ENCODE data around the gene OXA1L. TPM values are rescaled to one million over a fixed set of nuclear protein-coding genes. Genes with fewer than 3 reads are reported as not detected.

Gene OXA1L
- total RNA-seq, 1 experiment from 2014 or later: 71.3 TPM

DNA sequence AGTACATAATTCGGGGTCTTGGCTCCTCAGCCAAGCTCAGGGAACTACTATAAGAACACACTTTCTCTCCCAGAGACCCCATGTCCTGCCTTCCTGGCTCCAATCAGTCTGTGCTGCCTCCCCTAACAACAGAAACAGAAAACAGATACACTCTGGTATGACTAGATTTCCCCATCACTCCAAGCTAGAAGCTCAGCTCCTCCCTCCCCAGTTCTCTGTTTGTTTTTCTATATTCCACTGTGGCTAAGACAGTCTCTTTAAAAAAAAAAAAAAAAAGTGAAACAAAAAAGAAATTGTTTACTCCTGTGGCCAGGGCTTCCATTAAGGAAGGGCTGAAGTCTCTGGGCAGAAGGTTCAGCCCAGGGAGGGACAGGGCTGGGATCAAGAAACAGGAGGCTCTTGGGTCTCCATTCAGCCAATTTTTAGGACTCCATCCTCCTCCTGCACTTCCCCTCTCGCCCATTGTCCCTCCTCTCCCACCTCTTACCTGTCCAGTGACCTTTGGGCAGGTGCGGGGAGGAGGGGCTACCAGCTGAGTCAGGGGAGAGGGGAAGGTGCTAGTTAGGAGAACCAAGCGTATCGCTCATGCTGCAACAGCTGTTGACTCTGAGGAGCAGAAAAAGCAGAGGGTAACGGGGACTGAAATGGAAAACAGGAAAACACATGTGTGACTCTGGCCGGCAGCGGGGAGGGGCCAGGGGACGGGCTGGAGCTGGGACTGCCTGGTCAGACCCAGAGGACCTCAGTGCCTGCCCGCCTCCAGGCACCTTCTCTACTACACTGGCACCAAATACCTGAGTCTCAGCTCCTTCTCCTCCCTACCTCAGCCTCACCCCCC is 52.9 kb downstream of the OXA1L start:
- DNase-seq (ENCODE audit: low read depth, low spot score) (no peak), ATAC-seq (no peak)
- Histone ChIP-seq H3K27me3 (ENCODE audit: control insufficient read depth, insufficient read depth, low read length) (no peaks in the 10 kb centered on the region), H3K27ac (ENCODE audit: low read length) (no peak overlapping the region; the same call in 1 of the 2 replicates), H3K36me3 (ENCODE audit: control insufficient read depth, insufficient read depth, low read length) (no peaks in the 10 kb centered on the region), H3K4me1 (ENCODE audit: control insufficient read depth, insufficient read depth, low read length) (peaks cover 18% of the 10 kb centered on the region), H3K9me3 (ENCODE audit: control insufficient read depth, insufficient read depth, low read depth, low read length) (no peaks in the 10 kb centered on the region), H3K4me3 (ENCODE audit: low read depth in 2 of 2, low read length in 2 of 2) (no peak overlapping the region; a peak in 1 of 4 replicates)
- TF ChIP-seq CTCF (IDR thresholded peaks at IDR 0.05): no peak
- TF ChIP-seq TCF7L2 (IDR thresholded peaks at IDR 0.05; ENCODE audit: low read depth, low read length): no peak
- TF ChIP-seq, protein P1, sequence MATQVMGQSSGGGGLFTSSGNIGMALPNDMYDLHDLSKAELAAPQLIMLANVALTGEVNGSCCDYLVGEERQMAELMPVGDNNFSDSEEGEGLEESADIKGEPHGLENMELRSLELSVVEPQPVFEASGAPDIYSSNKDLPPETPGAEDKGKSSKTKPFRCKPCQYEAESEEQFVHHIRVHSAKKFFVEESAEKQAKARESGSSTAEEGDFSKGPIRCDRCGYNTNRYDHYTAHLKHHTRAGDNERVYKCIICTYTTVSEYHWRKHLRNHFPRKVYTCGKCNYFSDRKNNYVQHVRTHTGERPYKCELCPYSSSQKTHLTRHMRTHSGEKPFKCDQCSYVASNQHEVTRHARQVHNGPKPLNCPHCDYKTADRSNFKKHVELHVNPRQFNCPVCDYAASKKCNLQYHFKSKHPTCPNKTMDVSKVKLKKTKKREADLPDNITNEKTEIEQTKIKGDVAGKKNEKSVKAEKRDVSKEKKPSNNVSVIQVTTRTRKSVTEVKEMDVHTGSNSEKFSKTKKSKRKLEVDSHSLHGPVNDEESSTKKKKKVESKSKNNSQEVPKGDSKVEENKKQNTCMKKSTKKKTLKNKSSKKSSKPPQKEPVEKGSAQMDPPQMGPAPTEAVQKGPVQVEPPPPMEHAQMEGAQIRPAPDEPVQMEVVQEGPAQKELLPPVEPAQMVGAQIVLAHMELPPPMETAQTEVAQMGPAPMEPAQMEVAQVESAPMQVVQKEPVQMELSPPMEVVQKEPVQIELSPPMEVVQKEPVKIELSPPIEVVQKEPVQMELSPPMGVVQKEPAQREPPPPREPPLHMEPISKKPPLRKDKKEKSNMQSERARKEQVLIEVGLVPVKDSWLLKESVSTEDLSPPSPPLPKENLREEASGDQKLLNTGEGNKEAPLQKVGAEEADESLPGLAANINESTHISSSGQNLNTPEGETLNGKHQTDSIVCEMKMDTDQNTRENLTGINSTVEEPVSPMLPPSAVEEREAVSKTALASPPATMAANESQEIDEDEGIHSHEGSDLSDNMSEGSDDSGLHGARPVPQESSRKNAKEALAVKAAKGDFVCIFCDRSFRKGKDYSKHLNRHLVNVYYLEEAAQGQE (IDR thresholded peaks at IDR 0.05; ENCODE audit: insufficient read depth in 1 of 2, low read depth in 2 of 2, low read length in 1 of 2): no peak
- no peak for TF ChIP-seq SIN3A (IDR thresholded peaks at IDR 0.05; ENCODE audit: borderline replicate concordance, insufficient read depth, low read depth, low read length)
- no peak for TF ChIP-seq POLR2AphosphoS5 (IDR thresholded peaks at IDR 0.05; ENCODE audit: low read depth, low read length)
- BruUV-seq (replicated peaks): no TSS peak
- CTCF ChIA-PET: interaction anchor here (0.6 to 1.1 kb wide), 3 partner anchors 18 to 220 kb away, joined by 3 to 9 read pairs (median 6); no protein-coding TSS in a partner anchor
- in situ Hi-C loops (cut with HindIII; ENCODE audit: low pct_unique_long_range_greater_than_20kb, low sequenced_read_pairs) (no loop called here), intact Hi-C loops (cut with micrococcal nuclease; ENCODE audit: unreplicated experiment) (no loop called here)
- POLR2A ChIA-PET: no interaction called here

DNA sequence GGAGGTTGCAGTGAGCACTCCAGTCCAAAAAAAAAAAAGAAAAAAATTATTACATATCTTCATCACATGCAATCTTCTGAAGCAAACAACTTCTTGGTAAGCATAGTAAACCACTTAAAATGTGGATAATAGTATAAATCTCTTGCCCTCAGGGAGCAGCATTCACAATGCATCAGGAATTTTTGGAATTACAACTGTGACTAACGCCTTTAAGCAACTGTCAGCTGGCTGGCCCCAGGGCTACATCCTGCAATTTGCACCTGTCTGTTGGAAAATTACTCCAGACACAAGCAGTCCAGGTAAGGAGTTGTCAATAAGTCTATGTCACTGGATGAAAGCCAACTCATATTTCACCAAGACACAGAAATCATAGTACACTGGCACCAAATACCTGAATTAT is 54.2 kb downstream of the OXA1L start:
- BruUV-seq (replicated peaks): no TSS peak
- Histone ChIP-seq H3K9me3 (ENCODE audit: control insufficient read depth, insufficient read depth, low read depth, low read length) (no peaks in the 10 kb centered on the region), H3K27me3 (ENCODE audit: control insufficient read depth, insufficient read depth, low read length) (no peaks in the 10 kb centered on the region), H3K27ac (ENCODE audit: low read length) (no peak overlapping the region), H3K36me3 (ENCODE audit: control insufficient read depth, insufficient read depth, low read length) (no peaks in the 10 kb centered on the region), H3K4me1 (ENCODE audit: control insufficient read depth, insufficient read depth, low read length) (peaks cover 23% of the 10 kb centered on the region), H3K4me3 (ENCODE audit: low read depth in 2 of 2, low read length in 2 of 2) (no peak overlapping the region)
- DNase-seq (ENCODE audit: low read depth, low spot score) (no peak), ATAC-seq (no peak)
- intact Hi-C loops (cut with micrococcal nuclease; ENCODE audit: unreplicated experiment) (no loop called here), in situ Hi-C loops (cut with HindIII; ENCODE audit: low pct_unique_long_range_greater_than_20kb, low sequenced_read_pairs) (no loop called here)
- ChIA-PET POLR2A (interaction anchor here (0.7 kb wide), 1 partner anchor 259 kb away, joined by 4 read pairs; no protein-coding TSS in a partner anchor), CTCF (no interaction called here)
- TF ChIP-seq SIN3A (IDR thresholded peaks at IDR 0.05; ENCODE audit: borderline replicate concordance, insufficient read depth, low read depth, low read length): no peak
- TF ChIP-seq POLR2AphosphoS5 (IDR thresholded peaks at IDR 0.05; ENCODE audit: low read depth, low read length): no peak
- no peak for TF ChIP-seq CTCF (IDR thresholded peaks at IDR 0.05)
- TF ChIP-seq, protein P1 (IDR thresholded peaks at IDR 0.05; ENCODE audit: insufficient read depth in 1 of 2, low read depth in 2 of 2, low read length in 1 of 2): no peak
- TF ChIP-seq TCF7L2 (IDR thresholded peaks at IDR 0.05; ENCODE audit: low read depth, low read length): no peak

All from Panc1 (cell line).